ENCODE data around the gene STIMATE. TPM values are rescaled to one million over a fixed set of nuclear protein-coding genes. Genes with fewer than 3 reads are reported as not detected.

STIMATE gene
- total and polyA plus RNA-seq, 2 experiments from 2014 or later, result 11.2 to 23.6 TPM

- Histone ChIP-seq H2AFZ (no peak overlapping the region), H3K27me3 (ENCODE audit: insufficient read depth) (no peaks in the 10 kb centered on the region), H3K4me1 (ENCODE audit: insufficient read depth) (no peaks in the 10 kb centered on the region), H3K79me2 (replicated peaks; ENCODE audit: insufficient read depth) (no peaks in the 10 kb centered on the region), H3K27ac (ENCODE audit: low read depth) (no peak overlapping the region), H3F3A (replicated peaks; ENCODE audit: low read depth) (no peaks in the 10 kb centered on the region), H3K9me2 (ENCODE audit: insufficient read depth) (no peaks in the 10 kb centered on the region), H3K4me3 (no peak overlapping the region), H3K36me3 (ENCODE audit: insufficient read depth) (no peaks in the 10 kb centered on the region), H4K20me1 (replicated peaks; ENCODE audit: insufficient read depth) (no peaks in the 10 kb centered on the region), H3K4me2 (no peak overlapping the region)
- H3K4me3 Mint-ChIP-seq, result no peak overlapping the region
- H3K27me3 Mint-ChIP-seq (ENCODE audit: insufficient read depth, low read depth, poor library complexity), result peaks cover 17% of the 10 kb centered on the region
- no peak overlapping the region for H3K27ac Mint-ChIP-seq
- no peaks in the 10 kb centered on the region; the same call in 2 of the 3 replicates for H3K36me3 Mint-ChIP-seq (ENCODE audit: low read depth)
- TF ChIP-seq CTCF (conservative IDR thresholded peaks at IDR 0.05; ENCODE audit: low read depth in 2 of 2) (no peak), ZNF331 (CRISPR knock-in tag; IDR thresholded peaks at IDR 0.05; ENCODE audit: low read depth) (no peak), REST (IDR thresholded peaks at IDR 0.05; ENCODE audit: unreplicated experiment) (no peak), NANOG (IDR thresholded peaks at IDR 0.05; ENCODE audit: borderline replicate concordance) (no peak), POLR2AphosphoS5 (IDR thresholded peaks at IDR 0.05; ENCODE audit: low read depth) (no peak), JUNB (IDR thresholded peaks at IDR 0.05; ENCODE audit: unreplicated experiment) (no peak), EZH2phosphoT487 (IDR thresholded peaks at IDR 0.05; ENCODE audit: unreplicated experiment) (no peak), ZNF462 (CRISPR knock-in tag; IDR thresholded peaks at IDR 0.05) (no peak), EZH2 (IDR thresholded peaks at IDR 0.05; ENCODE audit: low read depth, unreplicated experiment) (no peak), ZNF114 (CRISPR knock-in tag; IDR thresholded peaks at IDR 0.05) (no peak), STAT1 (IDR thresholded peaks at IDR 0.05; ENCODE audit: unreplicated experiment) (no peak), CREB1 (CRISPR knock-in tag; IDR thresholded peaks at IDR 0.05; ENCODE audit: low read depth) (no peak), ETS1 (IDR thresholded peaks at IDR 0.05) (no peak)
- H3K4me1 Mint-ChIP-seq, result no peaks in the 10 kb centered on the region
- ATAC-seq, result no peak
- no peak for DNase-seq (ENCODE audit: low spot score)
- H3K9me3 Mint-ChIP-seq, result no peaks in the 10 kb centered on the region
These were observed 101.9 kb downstream of the STIMATE start for GRCh38 chr3:52795298-52795900.

All from GM23338 (cell line).